Stimulated activated CD4-positive, alpha-beta T cell treated with anti-CD3 and anti-CD28 coated beads, Interleukin-2, amount 100 ng/mL, for 24 hours (primary cell): ENCODE results near the gene MSMP.

Experiments
- DNase-seq, 2 donors: peaks; one replicate each; pipeline ENCODE4 v3.0.0-alpha.2; 2020

MSMP gene, protein sequence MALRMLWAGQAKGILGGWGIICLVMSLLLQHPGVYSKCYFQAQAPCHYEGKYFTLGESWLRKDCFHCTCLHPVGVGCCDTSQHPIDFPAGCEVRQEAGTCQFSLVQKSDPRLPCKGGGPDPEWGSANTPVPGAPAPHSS

DNA sequence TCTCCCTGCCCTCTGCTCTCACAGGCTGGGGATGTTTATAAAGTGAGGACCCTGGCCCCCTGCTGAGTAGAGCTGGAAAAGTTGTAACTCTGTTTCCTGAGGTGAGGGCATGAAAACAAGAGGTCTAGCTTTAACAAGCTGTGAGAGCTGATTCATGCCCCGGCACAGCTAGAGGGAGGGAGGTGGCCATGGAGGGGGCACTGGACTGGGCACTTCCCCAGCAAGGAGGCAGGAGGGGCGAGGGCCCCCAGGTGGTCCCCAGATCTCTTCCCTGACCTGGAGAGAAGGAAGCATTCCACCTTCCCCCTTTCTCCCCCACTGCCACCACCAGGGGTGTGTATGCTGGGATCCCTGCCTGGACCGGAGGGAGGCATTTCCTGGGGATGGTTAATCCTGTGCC, at the start of gene MSMP:
TSS of gene MSMP (minus strand) at position 13 of the 400 bp plus-strand sequence. CDS start 147 bp downstream, outside the sequence.
- DNase-seq: no peak

DNA sequence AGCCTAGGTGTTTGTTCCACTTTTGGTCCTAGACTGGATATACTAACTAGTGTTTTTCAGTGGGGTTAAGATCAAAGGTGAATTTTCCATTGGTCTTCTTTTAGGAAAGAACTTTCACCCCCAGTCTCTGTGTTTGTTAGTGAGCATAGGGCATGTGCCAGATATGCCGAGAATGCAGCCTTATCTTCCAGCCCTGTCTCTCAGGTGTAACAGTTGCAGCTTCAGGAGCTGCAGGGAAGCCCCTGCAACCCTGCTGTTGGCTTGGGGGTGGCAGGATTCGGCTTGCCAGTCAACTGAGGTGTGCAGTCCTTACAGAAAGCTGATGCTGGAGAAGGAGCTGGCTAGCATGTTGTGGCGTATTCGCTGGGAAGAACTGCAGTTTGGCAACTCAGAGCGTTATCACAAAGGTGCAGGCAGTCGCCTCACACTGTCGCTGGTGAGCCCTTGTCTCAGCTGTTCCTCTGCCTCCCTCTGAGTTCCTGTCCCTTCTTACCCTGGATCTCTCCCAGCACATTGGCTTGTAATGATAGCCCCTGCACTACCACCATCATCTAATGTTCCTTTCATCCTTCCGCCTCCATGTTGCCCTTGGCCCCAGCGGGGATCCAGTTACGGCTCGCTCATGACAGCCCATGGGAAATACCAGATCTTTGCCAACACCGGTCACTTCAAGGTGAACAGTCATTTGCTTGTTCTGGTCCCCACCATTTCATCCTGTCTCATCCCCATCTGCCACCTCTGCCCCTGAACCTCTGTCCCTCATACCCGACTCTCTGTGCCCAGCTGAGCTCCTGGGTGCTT, 47.5 kb upstream of the MSMP start:
- DNase-seq: no peak

DNA sequence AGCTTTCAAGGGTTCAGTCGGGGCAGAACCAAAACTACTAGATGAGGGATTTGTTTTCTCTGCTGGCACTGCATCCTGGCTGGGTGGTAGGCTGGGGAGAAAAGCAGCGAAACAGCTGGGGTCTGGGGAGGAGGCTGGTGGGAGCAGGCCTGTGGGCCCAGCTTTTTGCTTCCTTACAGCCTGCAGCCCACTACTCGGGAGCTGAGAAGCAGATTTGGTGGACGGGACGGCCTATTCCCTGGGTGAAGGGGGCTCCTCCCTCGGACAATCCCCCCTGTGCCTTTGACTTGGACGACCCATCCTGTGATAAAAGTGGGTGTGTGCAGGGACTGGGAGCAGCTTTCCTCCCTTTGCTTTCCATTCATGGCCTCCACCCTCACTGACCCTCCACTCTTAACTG, 46.5 kb upstream of the MSMP start:
- no peak for DNase-seq

DNA sequence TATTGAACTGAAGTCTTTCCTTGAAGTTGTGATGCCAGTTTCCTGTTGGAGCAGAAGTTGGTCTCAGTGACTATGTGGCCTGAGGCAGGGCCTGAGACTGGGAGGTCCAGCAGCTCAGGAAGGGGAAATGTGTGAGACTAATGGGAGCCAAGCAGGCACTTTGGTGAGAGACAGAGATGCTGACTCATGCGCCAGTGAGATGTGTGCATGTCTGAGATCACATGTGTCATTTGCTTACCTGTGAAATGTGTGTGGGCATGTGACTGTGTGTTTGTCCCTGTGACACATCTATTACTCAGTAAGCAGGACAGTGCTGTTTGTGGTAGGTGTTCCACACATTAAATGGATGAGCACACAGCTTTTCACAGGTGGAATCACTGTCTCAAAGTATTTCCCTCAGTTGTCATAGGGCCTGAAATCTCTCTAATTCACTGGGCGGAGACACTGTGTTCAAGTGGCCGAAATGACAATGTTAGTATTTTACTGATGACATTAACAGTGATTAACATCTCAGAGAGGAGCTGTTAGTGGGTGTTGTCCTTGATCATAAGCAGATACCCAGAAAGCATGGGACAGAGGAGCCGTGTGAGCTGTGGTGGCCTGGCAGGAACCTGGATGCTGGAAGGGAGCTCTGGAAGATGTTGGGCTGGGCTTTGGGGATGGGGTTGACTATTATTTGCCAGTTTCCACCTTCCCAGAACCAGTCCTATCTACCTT, 44.7 kb upstream of the MSMP start:
- peak; percentile 38 to 59 for DNase-seq

DNA sequence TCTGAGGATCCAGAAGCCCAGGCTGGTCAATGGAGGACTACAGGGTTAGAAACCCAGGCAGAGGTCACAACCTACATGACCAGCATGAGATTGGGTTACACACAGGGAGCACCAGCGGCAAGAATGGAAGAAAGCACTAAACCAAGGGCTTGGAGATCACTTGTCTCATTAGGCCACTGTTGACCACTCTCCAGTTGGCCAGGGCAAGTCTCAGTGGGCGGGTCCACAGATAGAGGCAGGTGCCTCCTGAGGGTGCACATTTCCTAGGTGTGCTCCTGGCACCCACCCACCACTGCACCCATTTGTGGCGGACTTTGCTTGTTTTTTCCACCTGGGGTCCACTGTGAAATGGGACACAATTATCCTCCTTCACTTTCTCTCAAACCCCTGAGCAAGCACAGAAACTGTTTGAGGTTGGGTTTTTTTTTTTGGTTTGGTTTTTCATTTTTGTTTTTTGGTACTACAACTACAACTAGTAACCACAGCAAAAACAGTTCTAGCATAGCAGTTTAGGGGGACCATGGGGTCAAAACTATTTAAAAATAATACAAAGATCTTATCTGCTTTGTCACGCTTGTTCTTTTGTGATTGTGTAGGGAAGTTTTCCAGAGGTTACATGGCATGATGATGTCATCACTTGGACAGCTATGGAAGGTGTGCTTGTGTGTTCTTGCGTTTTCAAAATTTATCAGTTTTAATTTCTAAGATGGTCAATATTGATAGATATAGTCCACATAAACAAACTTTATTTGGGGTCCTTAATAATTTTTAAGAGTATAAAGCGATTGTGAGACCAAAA, 43.4 kb upstream of the MSMP start:
- DNase-seq: no peak

DNA sequence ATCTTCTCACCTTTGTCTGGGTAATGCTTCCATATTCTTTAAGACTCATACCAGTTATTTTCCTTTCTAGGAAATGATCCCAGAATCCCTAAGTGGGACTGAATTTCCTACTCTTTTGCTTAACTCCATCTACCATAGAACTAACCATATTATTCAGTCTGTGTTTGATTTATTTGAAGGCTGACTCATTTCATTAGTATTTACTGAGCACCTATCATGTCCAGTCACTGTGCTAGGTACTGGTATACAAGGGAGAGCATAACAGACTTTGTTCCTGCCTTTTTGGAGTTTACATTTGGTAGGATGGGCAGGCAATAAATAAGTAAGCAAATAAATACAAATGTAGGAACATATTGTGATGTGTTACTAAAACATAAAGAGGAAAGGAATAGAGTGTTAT, 41.6 kb upstream of the MSMP start:
- no peak for DNase-seq

DNA sequence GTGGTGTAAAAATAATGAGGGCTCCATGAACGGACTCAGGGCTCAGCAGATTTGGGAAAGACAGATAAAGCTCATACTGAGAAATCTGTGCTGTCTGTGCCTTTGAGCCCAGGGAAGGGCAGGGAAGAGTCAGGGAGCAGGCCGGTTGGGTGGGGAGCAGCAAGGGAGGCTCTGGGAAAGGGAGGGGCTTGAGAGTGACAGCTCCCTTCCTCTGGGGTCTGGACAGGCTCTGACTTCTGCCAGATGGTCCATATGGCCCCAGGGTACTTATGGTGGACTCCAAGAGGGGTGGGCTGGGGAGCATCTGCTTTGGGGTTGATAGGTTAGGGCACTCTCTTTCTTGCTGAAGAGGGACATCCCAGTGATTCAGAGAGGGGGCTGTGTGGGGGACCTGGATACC, 39.4 kb upstream of the MSMP start:
- no peak for DNase-seq

DNA sequence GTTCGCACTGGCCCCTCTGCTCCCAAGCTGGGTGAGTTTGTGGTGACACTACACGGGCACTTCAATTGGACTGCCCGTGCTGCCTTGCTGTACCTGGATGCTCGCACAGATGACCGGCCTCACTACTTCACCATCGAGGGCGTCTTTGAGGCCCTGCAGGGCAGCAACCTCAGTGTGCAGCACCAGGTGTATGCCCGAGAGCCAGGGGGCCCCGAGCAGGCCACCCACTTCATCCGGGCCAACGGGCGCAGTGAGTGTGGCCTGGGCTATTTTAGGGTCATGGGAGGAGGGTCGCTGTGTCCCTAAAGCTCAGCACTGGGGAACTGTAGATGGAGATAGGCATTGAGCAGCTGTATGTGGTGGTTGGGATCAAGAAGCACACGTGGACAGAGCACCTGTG, 38.8 kb upstream of the MSMP start:
- no peak for DNase-seq

DNA sequence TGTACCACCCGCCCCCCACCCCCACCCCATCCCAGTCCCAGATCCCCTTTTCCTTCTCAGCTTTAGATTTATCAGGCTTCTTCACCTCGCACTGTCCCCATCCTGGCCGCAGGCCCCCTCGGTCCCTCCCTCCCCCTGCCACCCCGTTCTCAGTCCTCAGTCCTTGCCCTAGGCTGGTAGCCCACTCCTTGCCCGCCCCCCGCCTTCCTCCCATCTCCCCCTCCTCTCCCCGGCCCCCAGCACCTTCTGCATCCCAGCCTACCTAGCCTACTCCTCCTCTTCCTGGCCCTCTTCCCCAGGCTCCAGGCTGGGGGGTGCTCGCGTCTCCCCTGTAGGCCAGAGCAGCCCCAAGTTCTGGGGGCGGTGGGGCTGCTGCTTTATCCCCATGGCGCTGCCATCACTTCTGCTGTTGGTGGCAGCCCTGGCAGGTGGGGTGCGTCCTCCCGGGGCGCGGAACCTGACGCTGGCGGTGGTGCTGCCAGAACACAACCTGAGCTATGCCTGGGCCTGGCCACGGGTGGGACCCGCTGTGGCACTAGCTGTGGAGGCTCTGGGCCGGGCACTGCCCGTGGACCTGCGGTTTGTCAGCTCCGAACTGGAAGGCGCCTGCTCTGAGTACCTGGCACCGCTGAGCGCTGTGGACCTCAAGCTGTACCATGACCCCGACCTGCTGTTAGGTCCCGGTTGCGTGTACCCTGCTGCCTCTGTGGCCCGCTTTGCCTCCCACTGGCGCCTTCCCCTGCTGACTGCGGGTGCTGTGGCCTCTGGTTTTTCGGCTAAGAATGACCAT, 38.1 kb upstream of the MSMP start:
- no peak for DNase-seq

DNA sequence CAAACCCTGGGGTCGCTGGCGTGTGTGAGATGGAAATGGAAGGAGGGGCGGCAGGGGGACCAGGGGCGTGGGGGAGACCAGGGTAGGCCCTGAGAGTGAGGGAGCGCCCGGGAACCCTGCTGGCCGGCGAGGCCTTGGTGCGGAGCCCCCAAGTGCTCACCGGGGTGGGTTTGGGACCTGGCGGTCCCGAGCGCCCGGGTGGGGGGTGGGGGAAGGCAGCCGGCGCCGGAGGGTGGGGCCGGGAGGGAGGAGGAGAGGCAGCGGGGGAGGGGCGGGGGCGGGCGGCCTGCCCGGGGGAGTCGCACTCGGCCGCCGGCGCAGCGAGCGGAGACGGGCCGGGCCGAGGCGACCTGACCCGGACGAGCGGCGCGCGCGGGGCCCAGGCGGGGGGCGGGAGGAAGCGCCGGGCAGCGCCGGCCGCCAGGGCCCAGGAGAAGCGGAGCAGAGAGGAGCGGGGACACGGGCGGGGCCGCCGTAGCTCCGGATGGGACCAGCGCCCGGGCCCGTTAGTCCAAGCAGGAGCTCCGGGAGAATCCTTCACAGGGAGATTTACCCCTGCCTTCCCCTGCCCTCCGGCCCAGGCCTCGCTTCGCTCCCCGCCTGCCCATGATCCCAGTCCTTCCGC, 37.3 kb upstream of the MSMP start, which contains the start of gene NPR2:
TSS of gene NPR2 (plus strand) at position 295 of the 625 bp plus-strand sequence. CDS start 818 bp downstream, outside the sequence.
- DNase-seq: no peak

DNA sequence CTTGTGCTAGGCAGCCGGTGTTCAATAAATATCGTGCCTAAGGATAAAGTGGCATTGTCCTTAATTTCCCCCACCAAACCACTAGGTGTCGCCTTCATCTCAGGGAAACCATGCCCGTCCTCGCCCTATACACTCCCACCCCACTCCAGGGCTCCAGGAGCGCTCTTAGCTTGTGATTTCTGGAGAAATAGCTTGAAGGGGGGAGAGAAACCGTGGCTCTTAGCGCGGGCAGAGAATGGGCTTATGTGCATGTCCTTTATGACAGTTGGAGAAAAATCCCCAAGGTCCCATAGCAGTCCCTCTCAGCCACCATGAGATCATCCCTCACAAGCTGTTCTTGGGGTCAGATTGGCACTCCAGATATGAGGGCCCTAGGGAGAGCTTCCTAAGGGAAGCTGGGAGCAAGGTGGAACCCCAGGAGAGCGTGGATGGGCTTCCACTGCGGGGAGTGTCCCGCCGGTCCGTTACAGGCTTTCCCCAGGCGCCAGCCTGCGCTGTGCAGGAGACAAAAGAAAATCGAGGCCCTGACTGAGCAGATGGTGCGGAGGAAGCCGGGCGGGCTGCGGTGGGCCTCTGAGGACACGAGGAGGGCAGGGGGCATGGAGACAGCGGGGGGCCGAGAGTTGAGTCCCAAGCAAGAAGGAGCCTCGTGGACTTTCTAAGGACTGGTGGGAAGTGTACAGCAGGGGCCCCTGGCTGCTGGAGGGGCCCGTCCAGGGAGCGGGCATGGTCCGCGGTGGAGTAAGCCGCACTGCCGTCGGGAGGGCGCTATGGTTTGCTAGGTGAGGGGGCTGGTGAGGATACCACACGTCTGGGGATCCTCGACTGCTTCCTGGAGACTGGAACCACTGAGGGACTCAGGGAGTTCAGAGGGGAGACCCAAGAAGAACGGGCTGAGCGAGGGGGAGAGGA, 36.6 kb upstream of the MSMP start:
- DNase-seq: peak; percentile 45 to 60

DNA sequence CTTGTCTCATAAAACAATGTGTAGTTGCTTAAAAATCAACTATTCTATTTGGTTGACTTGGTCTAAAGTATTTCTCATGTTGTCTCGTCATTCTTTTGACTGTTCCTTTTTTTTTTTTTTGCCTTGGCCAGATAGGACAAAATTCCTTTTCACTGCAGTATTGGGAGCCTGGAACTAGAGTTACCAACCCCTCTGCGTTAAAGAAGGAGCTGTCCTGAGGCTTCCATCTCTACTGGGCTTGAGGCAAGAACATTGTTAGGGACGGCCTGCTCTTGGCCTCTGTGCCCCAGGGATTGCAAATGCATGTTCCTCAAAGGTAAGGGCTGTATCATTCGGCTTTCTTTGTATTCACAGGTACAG, 35.9 kb upstream of the MSMP start:
- DNase-seq: no peak

DNA sequence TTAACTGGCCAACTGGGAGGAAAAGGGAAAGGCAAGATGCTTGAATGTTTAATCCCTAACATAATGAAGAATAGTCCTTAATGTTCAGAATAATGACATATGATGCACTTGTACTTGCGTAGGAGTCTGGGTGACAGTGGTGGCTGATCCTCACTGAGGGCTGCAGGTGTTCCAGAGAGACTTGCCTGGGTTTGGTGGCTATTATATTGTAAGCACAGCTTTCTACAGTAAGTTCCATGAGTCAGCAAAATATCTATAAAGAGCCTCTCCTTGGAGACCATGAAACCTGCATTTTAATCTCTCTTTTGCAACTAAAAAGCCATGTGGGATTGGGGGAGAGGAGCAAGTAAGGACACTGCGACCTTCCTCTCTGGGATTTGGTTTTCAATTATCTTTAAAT, 35.5 kb upstream of the MSMP start:
- DNase-seq: no peak

DNA sequence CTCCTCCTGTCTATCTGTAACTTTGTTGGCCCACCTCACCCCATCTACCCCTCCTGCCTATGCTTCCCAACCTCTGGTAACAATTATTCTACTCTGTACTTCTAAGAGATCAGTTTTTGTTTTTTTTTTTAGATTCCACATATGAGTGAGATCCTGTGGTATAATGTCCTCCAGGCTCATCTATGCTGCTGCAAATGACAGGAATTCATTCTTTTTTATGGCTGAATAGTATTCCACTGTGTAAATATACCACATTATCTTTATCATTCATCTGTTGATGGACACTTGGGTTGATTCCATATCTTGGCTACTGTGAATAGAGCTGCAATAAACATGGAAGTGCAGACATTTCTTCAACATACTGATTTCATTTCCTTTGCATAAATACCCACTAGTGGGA, 29.3 kb upstream of the MSMP start:
- DNase-seq: no peak

DNA sequence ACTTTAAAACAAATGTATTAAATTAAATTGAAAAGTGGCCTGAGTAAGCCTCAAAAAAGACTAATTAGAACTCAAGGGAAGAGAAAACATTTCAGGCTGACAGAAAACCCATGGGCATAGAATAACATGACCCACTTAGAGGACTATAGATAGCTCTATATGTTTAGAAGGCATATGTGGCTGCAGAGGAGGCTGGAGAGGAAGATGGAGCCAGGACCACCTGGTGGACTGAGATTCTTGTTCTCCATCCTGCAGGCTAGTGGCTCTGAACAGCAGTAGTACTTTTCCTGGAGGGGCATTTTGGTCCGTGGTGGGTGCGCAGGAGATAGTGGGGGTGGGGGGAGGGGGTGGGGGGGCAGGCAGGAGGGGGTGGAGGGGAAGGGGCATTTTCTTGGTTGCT, 27.0 kb upstream of the MSMP start:
- no peak for DNase-seq

DNA sequence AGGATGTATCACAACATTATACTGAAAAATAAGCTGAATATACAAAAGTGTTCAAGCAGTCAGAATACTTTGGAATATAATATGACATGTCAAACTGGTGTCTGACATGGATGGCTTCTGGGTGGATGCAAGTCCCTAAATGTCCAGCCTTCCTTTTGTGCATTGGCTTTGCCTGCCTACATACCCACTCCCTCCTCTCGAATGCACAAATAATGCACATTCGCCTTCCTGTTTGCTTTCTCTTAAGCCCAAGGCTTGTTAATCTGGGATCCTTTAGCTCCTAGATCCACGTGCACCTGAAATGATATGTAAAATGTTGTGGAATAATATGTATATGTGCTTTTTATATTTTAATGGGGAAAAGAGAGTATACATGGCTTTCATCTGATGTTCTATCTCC, 24.4 kb upstream of the MSMP start:
- no peak for DNase-seq

DNA sequence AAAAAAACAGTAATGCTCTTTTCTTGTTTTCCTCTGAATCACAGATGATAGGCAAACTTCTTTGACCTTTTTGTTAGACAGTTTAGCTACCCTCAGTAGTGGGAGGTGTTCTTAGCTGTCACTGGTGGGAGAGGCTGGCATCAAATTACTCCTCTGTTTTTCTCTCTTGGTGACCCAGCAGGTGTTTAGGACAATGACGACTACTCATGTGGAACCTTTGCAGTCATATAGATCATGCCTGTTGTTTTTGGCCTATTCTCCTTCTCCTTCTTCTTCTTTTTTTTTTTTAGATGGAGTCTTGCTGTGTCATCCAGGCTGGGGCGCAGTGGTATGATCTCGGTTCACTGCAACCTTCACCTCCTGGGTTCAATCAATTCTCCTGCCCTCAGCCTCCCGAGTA, 21.9 kb upstream of the MSMP start:
- DNase-seq: no peak

DNA sequence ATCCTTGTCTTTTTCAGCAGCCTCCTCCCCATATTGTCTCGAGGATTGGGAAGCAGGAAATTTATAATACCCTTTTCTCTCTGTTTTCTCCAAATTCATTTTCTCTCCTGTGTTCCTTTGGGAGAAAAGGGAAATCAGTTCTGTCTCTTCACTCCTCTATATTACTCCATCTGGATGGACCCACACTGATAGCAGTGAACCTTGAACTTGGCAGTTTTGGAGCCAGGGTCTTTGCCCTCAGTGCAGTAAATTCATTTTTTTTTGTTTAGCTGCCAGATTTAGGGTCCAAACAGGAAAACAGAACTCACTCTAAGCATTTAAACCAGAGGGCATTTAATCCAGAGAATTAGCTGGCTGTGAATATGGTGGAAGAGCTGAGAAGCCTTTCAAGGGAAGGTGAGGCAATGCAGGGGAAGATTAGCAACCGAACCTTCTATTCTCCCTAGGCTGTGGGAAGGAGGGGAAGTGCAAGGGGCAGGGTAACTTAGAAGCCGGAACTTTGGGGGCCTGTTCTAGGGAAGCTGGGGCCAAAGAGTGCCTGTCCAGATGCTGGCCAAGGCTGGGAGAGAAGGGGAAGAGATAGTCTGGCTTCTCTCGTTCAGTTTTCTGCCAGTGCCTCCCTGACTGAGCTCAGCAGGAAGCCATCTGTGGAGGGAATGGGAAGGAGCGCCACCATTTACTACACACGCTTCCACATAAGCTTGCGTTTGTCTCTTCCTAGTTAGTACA, 21.0 kb upstream of the MSMP start:
- DNase-seq: no peak

DNA sequence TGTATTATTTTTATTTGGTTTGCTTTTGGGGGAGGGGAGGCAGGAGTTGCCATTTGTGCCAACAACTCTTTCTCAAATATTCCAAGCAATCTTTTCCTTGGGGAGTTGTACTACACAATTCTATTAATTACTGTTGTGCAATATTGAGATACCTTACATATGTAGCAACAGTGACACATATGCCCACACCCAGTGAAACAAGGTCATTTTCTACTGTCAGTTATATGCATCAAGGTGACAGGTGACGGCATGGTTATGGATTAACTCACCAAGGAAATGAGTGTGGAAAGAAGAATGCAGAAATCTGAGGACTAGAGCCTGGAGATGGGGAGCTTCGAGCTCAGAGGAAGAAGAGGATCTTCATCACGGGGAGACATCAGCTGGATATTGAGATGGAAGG, 17.9 kb upstream of the MSMP start:
- no peak for DNase-seq

DNA sequence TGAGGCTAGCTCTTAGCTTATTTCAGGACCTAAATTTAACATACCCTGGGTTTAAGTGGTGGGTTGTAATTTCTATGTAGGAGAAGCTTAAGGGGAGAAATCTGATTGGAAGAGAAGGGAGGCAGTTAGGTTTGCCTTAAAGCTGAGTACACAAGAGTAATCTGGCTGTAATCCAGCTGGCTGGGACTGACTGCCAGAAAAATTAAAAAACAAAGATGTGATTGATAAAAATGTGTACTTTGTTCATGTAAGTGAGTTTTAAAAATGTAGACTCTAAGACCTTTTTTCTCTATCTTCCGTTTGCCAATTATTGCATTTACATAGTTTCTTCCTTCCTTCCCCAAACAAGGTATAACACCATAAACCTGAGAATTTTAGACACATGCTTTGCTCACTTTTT, 17.5 kb upstream of the MSMP start:
- DNase-seq: no peak
